GM23248 (cell line): ENCODE data around the gene GDAP1L1.
"Not testable (repeated sequence)": the region's sequence is repeated elsewhere in the genome, so short reads cannot be mapped to it uniquely, and the experiment has no call there.

Experiments used
- EZH2 ChIP-seq: fragments of 200-600 bp; sonication (generic); IDR thresholded peaks from 2 replicates; pipeline ENCODE4 v1.6.1; 2018; ENCODE audit warnings: antibody characterized with exemption, mild to moderate bottlenecking; ENCODE audit not compliant: insufficient read depth, poor library complexity, severe bottlenecking
- EZH2phosphoT487 ChIP-seq: fragments of 200-600 bp; sonication (generic); IDR thresholded peaks from 2 replicates; pipeline ENCODE4 v1.6.1; 2018; ENCODE audit warnings: antibody characterized with exemption, moderate library complexity, mild to moderate bottlenecking, low read depth; ENCODE audit not compliant: insufficient read depth

DNA sequence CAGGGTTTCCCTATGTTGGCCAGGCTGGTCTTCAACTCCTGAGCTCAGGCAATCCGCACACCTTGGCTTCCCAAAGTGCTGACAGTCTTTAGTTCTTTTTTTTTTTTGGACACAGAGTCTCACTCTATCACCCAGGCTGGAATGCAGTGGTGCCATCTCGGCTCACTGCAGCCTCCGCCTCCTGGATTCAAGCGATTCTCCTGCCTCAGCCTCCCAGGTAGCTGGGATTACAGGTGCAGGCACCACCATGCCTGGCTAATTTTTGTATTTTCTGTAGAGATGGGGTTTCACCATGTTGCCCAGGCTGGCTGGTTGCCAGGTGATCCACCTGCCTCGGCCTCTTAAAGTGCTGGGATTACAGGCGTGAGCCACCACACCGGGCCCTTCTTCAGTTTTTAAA is 80.6 kb downstream of the GDAP1L1 start:
- not testable (repeated sequence) for TF ChIP-seq EZH2phosphoT487, EZH2
